ENCODE measurements around the gene HAL. TPM values are rescaled to one million over a fixed set of nuclear protein-coding genes. Genes with fewer than 3 reads are reported as not detected.
"Not testable (repeated sequence)": the region's sequence is repeated elsewhere in the genome, so short reads cannot be mapped to it uniquely, and the experiment has no call there.

HAL gene
- total and polyA plus RNA-seq, 4 donors, result 1.2 to 7.9 (median 4.2) TPM

DNA sequence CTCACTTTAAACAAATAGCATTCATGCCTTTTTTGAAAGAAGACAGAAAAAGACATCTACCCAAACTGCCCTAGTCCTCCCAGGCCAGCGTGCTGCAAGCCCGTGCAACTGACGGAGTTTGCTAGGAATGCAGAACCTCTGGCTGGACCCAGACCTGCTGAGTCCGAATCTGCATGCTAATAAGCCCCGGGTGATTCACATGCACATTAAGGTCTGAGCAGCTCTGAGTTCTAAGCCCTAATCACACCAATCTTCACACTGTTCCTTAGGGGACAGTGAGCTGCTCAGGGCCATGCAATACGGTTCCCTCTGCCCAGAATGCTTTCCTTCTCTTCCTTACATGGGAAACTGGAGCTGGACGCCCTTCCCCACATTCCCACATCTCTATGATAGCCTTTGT is 25.2 kb downstream of the HAL start:
- H3K4me1 ChIP-seq (ENCODE audit: control insufficient read depth in 5 of 5, insufficient read depth in 5 of 5, low read length in 5 of 5), result no peaks in the 10 kb centered on the region
- ATAC-seq (ENCODE audit: insufficient read depth, low FRiP score) (no peak), DNase-seq (no peak)
- H3K36me3 ChIP-seq (ENCODE audit: control insufficient read depth in 4 of 4, insufficient read depth in 4 of 4, low read length in 4 of 4), result no peaks in the 10 kb centered on the region
- H3K9me3 ChIP-seq (ENCODE audit: control insufficient read depth in 4 of 4, insufficient read depth in 3 of 4, low read length in 3 of 4), result peaks cover 0 to 2% (median 0%) of the 10 kb centered on the region in 4 donors
- 78 to 85% methylated on average over 7 of the region's 7 CpGs for WGBS, 2 donors
- no peak overlapping the region for H3K9ac ChIP-seq (ENCODE audit: insufficient read depth in 1 of 2, low read length in 2 of 2)
- no peak overlapping the region for H3K27ac ChIP-seq (ENCODE audit: low read depth in 1 of 2, low read length in 1 of 2)
- no peaks in the 10 kb centered on the region for H3K27me3 ChIP-seq (ENCODE audit: control insufficient read depth in 3 of 3, insufficient read depth in 3 of 3, low read length in 2 of 3)
- TF ChIP-seq, protein P1, sequence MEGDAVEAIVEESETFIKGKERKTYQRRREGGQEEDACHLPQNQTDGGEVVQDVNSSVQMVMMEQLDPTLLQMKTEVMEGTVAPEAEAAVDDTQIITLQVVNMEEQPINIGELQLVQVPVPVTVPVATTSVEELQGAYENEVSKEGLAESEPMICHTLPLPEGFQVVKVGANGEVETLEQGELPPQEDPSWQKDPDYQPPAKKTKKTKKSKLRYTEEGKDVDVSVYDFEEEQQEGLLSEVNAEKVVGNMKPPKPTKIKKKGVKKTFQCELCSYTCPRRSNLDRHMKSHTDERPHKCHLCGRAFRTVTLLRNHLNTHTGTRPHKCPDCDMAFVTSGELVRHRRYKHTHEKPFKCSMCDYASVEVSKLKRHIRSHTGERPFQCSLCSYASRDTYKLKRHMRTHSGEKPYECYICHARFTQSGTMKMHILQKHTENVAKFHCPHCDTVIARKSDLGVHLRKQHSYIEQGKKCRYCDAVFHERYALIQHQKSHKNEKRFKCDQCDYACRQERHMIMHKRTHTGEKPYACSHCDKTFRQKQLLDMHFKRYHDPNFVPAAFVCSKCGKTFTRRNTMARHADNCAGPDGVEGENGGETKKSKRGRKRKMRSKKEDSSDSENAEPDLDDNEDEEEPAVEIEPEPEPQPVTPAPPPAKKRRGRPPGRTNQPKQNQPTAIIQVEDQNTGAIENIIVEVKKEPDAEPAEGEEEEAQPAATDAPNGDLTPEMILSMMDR (IDR thresholded peaks at IDR 0.05; ENCODE audit: control extremely low read depth, extremely low read depth), result no peak
- no peak overlapping the region for H3K4me3 ChIP-seq

GRCh38 chr12:95969116-95969515 is 27.0 kb downstream of the HAL start:
- H3K27me3 ChIP-seq (ENCODE audit: control insufficient read depth in 3 of 3, insufficient read depth in 3 of 3, low read length in 2 of 3), result not testable (repeated sequence)
- WGBS, 2 donors, result 95 to 98% methylated on average over 22 to 28 of the region's 28 CpGs

GRCh38 chr12:95967301-95967700 is 28.8 kb downstream of the HAL start:
- ATAC-seq (ENCODE audit: insufficient read depth, low FRiP score) (no peak), DNase-seq (no peak)
- TF ChIP-seq, protein P1 (IDR thresholded peaks at IDR 0.05; ENCODE audit: control extremely low read depth, extremely low read depth), result no peak
- peaks cover 0 to 2% (median 0%) of the 10 kb centered on the region in 4 donors for H3K9me3 ChIP-seq (ENCODE audit: control insufficient read depth in 4 of 4, insufficient read depth in 3 of 4, low read length in 3 of 4)
- no peaks in the 10 kb centered on the region for H3K4me1 ChIP-seq (ENCODE audit: control insufficient read depth in 5 of 5, insufficient read depth in 5 of 5, low read length in 5 of 5)
- no peak overlapping the region for H3K27ac ChIP-seq (ENCODE audit: low read depth in 1 of 2, low read length in 1 of 2)
- 96 to 98% methylated on average over 2 of the region's 2 CpGs for WGBS, 2 donors
- no peaks in the 10 kb centered on the region for H3K27me3 ChIP-seq (ENCODE audit: control insufficient read depth in 3 of 3, insufficient read depth in 3 of 3, low read length in 2 of 3)
- H3K9ac ChIP-seq (ENCODE audit: insufficient read depth in 1 of 2, low read length in 2 of 2), result no peak overlapping the region
- H3K36me3 ChIP-seq (ENCODE audit: control insufficient read depth in 4 of 4, insufficient read depth in 4 of 4, low read length in 4 of 4), result no peaks in the 10 kb centered on the region
- H3K4me3 ChIP-seq, result no peak overlapping the region

More at GRCh38 chr12:95969116-95969515, 27.0 kb downstream of the HAL start:
- not testable (repeated sequence) for H3K9me3 ChIP-seq (ENCODE audit: control insufficient read depth in 4 of 4, insufficient read depth in 3 of 4, low read length in 3 of 4); H3K9ac ChIP-seq (ENCODE audit: insufficient read depth in 1 of 2, low read length in 2 of 2); DNase-seq; H3K27ac ChIP-seq (ENCODE audit: low read depth in 1 of 2, low read length in 1 of 2); H3K36me3 ChIP-seq (ENCODE audit: control insufficient read depth in 4 of 4, insufficient read depth in 4 of 4, low read length in 4 of 4); H3K4me1 ChIP-seq (ENCODE audit: control insufficient read depth in 5 of 5, insufficient read depth in 5 of 5, low read length in 5 of 5); ATAC-seq (ENCODE audit: insufficient read depth, low FRiP score); H3K4me3 ChIP-seq

- Histone ChIP-seq H3K4me3 (no peak overlapping the region), H3K36me3 (ENCODE audit: control insufficient read depth in 4 of 4, insufficient read depth in 4 of 4, low read length in 4 of 4) (no peaks in the 10 kb centered on the region), H3K9ac (ENCODE audit: insufficient read depth in 1 of 2, low read length in 2 of 2) (no peak overlapping the region), H3K27me3 (ENCODE audit: control insufficient read depth in 3 of 3, insufficient read depth in 3 of 3, low read length in 2 of 3) (no peaks in the 10 kb centered on the region), H3K9me3 (ENCODE audit: control insufficient read depth in 4 of 4, insufficient read depth in 3 of 4, low read length in 3 of 4) (peaks cover 0 to 2% (median 0%) of the 10 kb centered on the region in 4 donors), H3K4me1 (ENCODE audit: control insufficient read depth in 5 of 5, insufficient read depth in 5 of 5, low read length in 5 of 5) (no peaks in the 10 kb centered on the region), H3K27ac (ENCODE audit: low read depth in 1 of 2, low read length in 1 of 2) (no peak overlapping the region)
- DNase-seq, result peak in 1 of 3 donors; percentile 7
- WGBS, 2 donors, result 73 to 89% methylated on average over 7 of the region's 7 CpGs
- TF ChIP-seq, protein P1 (IDR thresholded peaks at IDR 0.05; ENCODE audit: control extremely low read depth, extremely low read depth), result no peak
- ATAC-seq (ENCODE audit: insufficient read depth, low FRiP score), result no peak
Observed at GRCh38 chr12:95966287-95966870, 29.8 kb downstream of the HAL start.

Data from lung (tissue), 12 donors.